Pulmonary artery endothelial cell (primary cell): ENCODE results near the gene LRRC25. TPM values are rescaled to one million over a fixed set of nuclear protein-coding genes. Genes with fewer than 3 reads are reported as not detected.

ENCODE experiments used
- DNase-seq: peaks from one replicate; pipeline ENCODE4 v3.0.0-alpha.2; 2011; ENCODE audit warnings: low read depth, low spot score
- total RNA-seq: library from RNA; depleted of rRNA; stranded (reverse); fragments of >200 nt; gene quantifications from 2 replicates; pipeline ENCODE4 v1.2.3, GENCODE V29; 2014

The LRRC25 gene
- total RNA-seq, 1 donor from 2014 or later = not detected

DNA sequence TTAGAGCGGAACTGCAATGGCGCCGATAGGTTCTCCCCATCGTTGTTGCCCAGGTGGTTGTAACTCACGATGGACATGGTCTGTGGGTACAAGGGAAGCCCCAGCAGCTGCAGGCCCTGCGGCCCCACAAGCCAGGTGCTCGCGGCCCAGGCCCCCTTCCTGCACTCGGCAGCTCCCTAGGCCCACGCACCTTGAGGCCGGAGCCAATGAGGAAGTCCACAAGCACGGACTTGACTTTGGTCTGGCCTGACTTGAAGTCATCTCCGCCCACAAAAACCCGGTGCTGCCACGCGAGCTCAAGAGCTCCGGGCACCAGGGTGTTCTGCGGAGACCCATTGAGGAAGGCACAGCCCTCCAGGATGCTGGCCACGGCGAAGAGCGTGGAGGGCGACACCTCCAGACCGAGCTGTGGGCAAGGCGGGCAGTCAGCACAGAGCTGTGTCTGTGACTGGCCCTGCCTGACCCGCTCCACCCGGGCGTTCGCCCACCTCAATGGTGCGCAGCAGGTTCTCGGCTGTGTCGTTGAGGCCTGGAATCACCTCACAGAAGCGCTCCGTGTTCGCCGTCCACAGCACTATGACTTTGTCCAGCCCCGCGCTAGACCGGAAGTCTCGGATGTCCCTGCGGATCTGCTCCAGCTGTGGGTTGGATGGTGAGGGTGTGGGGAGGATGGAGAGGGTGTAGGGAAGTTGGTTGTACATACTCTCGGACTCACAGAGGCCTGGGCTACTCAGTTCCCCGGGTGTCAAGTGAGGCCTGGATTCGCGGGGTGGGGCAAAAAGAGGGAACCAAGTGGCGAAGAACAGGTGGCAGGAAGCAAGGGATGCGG, 38.6 kb upstream of the LRRC25 start:
- no peak for DNase-seq

- DNase-seq = no peak
Measured at GRCh38 chr19:18435178-18435841, 37.9 kb upstream of the LRRC25 start.

- DNase-seq = no peak
Measured at GRCh38 chr19:18434411-18435175, 37.2 kb upstream of the LRRC25 start.

- DNase-seq = no peak
Measured at GRCh38 chr19:18433735-18434398, 36.4 kb upstream of the LRRC25 start.

DNA sequence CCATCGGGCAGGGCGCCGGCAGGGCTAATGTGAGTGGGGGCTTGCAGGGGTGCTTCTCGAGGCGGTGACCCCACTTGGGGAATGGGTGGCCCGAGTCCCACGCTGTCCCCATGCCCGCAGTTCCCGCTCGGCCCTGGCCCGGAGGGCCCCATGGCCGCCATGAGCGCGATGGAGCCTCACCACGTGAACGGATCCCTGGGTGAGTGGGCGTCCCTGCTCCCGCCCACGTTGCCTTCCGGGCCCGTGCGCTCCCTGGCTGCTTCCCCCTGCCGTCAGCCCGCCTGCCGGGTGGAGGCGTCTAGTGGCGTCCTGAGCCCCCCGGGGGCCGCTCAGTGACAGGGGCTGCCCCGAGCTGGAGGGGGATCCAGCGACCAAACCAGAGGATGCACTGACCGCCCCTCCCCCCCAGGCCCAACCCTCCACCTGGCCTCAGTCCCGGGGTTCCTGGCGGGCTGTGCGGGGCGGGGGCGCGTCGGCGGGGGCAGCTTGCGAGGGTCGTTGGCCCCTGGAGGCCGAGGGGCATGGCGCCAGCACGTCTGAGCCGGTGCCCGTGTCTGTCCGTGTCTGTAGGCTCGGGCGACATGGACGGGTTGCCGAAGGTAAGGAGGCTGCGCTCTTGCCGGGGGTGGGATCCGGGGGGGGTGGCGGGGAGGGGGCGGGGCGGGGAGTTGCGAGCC, 35.7 kb upstream of the LRRC25 start:
- no peak for DNase-seq

DNA sequence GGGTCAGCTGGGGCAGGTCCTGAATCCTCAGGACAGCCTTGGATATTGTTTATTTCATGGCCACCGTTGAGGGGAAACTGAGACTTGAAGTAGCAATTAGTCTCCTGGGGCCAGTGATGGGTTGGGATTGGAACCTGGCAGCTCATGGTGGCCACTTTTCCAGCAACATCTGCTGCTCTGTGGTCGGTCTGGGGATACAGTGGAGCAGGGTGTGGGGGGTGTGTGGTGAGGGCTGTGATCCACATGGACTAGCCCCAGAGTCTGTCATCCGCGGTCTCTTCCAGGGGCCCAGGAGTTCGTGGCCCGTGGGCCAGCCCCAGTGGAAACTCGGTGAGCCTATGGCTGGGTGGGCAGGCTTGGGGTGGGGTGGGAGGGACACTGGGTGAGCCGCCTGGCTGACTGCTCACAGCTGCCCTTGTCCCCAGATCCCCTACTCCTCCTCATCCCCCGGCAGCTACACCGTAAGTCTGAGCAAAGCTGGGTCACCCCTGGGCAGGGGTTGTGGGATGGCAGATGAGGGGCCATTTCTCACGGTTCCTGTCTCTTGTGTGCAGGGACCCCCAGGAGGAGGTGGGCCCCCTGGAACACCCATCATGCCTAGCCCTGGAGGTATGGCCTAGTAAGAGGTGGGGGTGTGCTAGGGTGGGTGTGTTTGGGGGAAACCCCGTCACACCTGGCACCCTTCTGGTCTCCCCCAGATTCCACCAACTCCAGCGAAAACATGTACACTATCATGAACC, 35.0 kb upstream of the LRRC25 start:
- no peak for DNase-seq

DNA sequence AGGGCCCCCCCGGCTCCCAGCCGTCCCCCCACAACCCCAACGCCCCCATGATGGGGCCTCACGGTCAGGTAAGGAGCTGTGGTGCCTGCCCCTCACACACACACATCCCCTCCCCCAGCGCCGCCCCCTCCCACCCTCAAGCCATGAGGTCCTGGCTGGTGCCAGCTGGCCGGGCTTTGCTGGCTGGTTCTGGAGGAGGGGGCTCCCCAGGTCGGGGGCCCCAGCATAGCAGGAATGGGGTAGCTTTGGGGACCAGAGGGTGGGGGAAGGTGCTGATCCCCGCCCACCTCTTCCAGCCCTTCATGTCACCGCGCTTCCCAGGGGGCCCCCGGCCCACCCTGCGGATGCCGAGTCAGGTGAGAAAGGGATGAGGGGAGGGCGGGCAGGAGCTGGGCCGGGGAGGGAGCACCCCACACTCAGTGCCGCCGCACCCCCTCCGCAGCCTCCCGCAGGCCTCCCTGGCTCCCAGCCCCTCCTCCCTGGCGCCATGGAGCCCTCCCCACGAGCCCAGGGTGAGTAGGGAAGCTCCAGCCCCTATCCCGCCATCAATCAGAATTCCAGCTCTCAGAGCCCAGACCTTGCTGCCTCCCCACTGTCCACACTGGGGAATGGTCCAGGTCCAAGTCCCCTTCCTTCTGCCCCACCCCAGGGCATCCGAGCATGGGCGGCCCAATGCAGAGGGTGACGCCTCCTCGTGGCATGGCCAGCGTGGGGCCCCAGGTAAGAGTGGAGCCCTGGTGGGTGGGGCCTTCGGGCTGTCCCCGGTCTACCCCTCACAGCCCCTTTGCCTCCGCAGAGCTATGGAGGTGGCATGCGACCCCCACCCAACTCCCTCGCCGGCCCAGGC, 34.2 kb upstream of the LRRC25 start:
- no peak for DNase-seq

DNA sequence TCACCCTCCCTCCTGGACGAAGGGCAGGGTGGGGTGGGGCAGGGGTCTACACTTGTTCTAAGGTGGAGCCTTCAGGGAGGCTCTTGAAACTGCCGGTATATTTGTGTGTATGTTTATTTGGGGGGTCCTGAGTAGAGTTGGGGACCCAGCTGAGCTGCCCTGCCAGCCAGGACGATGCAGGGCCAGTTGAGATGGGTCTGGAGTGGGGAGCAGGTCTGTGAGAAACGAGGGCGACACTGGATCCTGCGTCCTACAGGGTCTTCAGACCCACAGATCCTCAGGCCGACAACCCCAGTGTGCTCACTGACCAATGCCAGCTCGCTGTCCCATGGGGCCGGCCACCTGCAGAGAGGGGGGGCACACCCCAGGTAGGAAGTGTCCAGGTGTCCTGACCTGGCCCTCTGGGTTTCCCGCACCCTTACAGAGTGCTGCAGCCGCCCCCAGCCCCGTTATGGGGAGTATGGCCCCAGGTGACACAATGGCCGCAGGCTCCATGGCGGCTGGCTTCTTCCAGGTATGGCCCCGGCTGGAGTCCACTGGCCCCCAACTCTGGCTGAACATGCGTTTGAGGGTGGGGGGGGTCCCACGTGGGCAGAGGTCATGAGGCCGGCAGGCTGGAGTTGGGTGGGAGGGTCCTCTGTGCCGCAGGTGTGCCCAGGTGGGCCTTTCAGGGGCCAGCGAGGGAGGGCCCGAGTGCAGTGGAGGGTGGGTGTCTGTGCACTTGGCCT, 33.2 kb upstream of the LRRC25 start:
- DNase-seq = no peak

DNA sequence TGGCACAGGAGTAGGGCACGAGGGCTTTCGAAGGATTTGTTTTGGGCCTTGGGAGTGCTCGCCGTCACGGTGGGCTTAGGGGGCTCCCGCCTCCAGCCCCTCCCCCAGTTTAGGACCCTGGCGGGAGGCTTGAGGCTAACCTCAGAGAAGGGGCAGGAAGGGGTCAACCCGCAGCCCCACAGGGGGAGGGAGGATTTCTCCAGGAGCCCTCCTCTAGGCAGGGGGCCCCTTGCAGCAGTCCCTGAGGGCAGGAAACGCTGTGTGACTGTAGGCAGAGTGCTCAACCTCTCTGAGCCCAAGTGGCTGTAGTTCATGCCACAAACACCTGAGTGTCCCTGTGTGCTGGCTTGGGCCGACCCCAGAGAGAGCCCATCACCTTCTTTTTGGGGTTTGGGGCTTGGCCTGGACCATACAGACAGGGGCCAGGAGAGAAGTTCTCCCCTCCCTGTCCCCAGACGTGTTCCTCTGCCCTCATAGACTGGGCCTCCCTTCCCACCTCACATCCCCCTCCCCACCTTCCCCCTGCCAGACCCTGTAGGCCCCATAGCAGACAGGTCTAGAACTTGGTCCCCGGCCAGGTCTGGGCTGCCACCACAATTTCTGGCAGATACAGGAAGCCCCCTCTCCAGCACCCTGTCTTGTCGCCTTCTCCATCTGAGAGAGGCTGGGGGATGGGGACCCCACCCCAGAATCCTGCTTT, 32.4 kb upstream of the LRRC25 start:
- no peak for DNase-seq

GRCh38 chr19:18428787-18429674, 31.6 kb upstream of the LRRC25 start:
- DNase-seq = no peak

DNA sequence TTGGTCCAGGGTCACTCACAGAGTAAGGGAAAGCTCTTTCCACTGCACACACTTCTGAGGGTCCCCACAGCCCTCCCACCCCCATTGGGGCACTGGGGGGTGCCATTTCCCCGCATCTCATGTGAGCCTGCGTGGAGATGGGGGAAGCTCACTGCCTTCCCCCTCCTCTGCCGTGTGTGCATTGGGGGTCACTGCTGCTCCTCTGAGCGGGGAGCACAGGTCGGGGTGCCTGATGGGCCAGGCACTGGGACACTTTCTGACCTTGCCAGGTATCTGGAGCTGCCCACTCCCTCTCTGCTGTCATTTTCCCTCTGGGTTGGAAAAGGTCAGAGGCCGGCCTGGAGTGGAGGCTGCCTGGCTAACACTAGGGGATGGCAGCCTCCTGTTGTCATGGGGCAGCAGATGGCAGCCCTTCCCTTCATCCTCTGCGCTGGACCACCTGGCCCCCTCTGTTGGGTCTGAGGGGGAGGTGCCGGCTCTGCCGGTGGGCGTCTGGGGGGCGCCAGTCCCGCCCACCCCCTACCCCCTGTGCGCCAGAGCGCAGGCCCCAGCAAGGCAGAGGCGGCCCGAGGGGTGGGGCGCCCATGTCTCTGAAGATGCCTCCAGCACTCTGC, 30.9 kb upstream of the LRRC25 start:
- DNase-seq = no peak

GRCh38 chr19:18427743-18428113, 30.3 kb upstream of the LRRC25 start:
- DNase-seq = no peak

GRCh38 chr19:18427080-18427742, 29.8 kb upstream of the LRRC25 start:
- DNase-seq = no peak

DNA sequence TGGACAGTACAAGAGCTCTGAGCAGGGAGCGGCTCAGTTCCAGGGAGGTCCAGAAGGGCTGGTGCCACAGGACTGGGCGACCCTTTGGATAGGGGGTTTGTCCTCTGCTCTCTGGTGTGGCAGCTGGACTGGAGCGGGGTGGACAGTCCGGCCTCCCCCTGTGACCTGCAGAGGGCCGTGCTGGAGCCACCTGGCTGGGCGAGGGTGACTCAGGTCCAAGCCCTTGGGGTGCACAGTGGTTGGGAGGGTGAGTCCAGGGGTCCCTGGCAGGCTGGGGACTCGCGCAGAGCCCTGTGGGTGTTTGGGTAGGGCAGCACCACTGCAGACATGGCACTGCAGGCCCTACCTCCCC, 29.0 kb upstream of the LRRC25 start:
- DNase-seq = no peak

DNA sequence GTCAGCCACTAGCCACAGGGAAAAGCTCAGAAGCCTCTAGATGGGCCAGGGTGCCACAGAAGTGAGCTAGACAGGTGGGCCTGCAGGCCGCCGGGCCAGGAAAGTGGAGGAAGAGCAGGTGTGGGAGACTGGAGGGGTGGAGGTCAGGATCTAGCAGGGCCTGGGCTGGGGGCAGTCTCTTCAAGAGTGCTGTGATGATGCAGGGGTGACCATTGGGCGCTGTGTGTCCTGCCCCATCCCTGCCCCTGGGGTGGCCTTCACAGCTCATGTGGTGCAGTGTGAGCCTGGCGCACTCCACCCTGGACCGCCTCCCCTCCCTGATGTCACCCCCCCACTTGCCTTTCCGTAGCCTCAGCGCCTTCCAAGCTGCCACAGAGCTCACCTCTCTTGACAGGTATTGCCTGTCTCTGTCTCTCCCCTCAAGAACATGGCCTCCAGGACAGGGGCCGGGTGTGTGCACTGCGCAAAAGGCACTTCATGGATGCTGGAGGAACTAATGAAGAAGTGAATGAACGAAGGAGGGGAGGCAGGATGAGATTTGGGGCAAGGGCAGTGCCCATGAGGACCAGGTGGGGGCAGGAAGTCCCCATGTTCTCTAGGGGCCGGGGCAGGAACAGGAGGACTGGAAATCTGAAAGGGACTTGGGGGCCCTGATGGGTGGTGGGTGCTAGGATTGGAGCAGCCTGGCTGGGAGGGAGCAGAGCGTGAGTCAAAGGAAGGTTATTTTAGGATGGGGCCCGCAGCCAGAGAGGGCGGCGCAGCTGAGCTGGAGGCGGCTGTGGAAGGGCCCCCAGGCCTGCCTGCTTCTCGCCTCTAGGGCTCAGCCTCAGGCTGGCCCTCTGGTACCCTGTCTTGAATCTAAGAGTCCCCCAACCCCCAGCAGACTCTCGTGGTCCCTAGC, 28.3 kb upstream of the LRRC25 start:
- DNase-seq = no peak
